Ishikawa (cell line): ENCODE data around the gene DPYSL4.

Experiments used
- CREB1 ChIP-seq: IDR thresholded peaks from 2 replicates; pipeline ENCODE4 v1.6.1; 2012; ENCODE audit warnings: low read depth
- EP300 ChIP-seq: IDR thresholded peaks from 2 replicates; pipeline ENCODE4 v1.6.1; 2012; ENCODE audit warnings: borderline replicate concordance
- TF ChIP-seq, protein P1 (sequence below): IDR thresholded peaks from 2 replicates; pipeline ENCODE4 v1.6.1; 2012

DNA sequence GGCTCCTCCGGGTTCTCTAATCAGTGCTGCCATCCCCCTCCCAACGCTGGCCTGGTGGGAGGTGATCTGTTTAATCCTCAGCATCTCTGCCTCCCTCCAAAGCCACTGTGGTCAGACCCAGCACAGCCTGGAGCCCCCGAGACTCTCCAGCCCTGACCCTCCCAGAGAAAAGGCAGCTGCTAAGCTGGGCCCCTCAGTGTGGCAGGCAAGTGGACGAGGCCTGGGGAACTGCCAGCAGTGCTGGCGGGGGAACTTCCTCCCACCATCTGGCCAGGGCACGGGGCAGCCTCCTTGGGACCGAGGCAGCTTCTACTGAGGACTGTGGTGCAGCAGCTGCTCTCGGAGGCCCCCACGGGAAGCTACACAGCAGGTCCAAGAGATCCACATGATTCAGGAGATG lies 51.1 kb downstream of the DPYSL4 start:
- TF ChIP-seq CREB1 (no peak), EP300 (no peak)
- TF ChIP-seq, protein P1, sequence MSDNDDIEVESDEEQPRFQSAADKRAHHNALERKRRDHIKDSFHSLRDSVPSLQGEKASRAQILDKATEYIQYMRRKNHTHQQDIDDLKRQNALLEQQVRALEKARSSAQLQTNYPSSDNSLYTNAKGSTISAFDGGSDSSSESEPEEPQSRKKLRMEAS: no peak
